DND-41 (cell line): ENCODE data around the gene HIVEP1.

ENCODE experiments used
- ATAC-seq: fragments of 200-7000 bp; cut with Tn5 transposase; 3 replicates; pipeline ENCODE4 v1.9.1; 2021; ENCODE audit warnings: low read depth; ENCODE audit not compliant: insufficient read depth
- DNase-seq: peaks from one replicate; pipeline ENCODE4 v3.0.0-alpha.2; 2020
- H2AFZ ChIP-seq: 2 replicates; pipeline ENCODE4 v1.6.0; 2012; ENCODE audit warnings: low read depth, low read length
- H3K27ac ChIP-seq: 2 replicates; pipeline ENCODE4 v1.5.1; 2012; ENCODE audit warnings: low read length, inconsistent platforms
- H3K27me3 ChIP-seq: fragments of 200-600 bp; sonication (generic); 2 replicates; pipeline ENCODE4 v1.6.0; 2012; ENCODE audit warnings: low read length, mild to moderate bottlenecking, inconsistent platforms; ENCODE audit not compliant: insufficient read depth, poor library complexity
- H3K36me3 ChIP-seq: 2 replicates; pipeline ENCODE4 v1.5.1; 2012; ENCODE audit warnings: low read length, inconsistent platforms; ENCODE audit not compliant: insufficient read depth
- H3K4me1 ChIP-seq: 2 replicates; pipeline ENCODE4 v1.5.1; 2012; ENCODE audit warnings: mild to moderate bottlenecking, low read length; ENCODE audit not compliant: insufficient read depth
- H3K4me2 ChIP-seq: 2 replicates; pipeline ENCODE4 v1.6.0; 2012; ENCODE audit warnings: mild to moderate bottlenecking, moderate library complexity, low read length, inconsistent platforms; ENCODE audit not compliant: insufficient read depth
- H3K4me3 ChIP-seq, 2 experiments: fragments of 200-600 bp in 1 of 2; shearing (Covaris generic) in 1 of 2; 2 replicates each; pipeline ENCODE4 v1.5.1; 2012 to 2016; ENCODE audit warnings: inconsistent platforms in 2 of 2, low read length in 2 of 2, mild to moderate bottlenecking in 2 of 2, low read depth in 1 of 2, moderate library complexity in 1 of 2
- H3K79me2 ChIP-seq: 2 replicates; pipeline ENCODE4 v1.6.0; 2012; ENCODE audit warnings: low read length, inconsistent platforms; ENCODE audit not compliant: insufficient read depth
- H3K9ac ChIP-seq: 2 replicates; pipeline ENCODE4 v1.6.0; 2012; ENCODE audit warnings: low read depth, mild to moderate bottlenecking, inconsistent platforms, low read length, moderate library complexity
- H3K9me3 ChIP-seq: 2 replicates; pipeline ENCODE4 v1.5.1; 2012; ENCODE audit warnings: low read length, moderate library complexity, mild to moderate bottlenecking, inconsistent platforms; ENCODE audit not compliant: insufficient read depth, severe bottlenecking
- H4K20me1 ChIP-seq: 2 replicates; pipeline ENCODE4 v1.6.0; 2012; ENCODE audit warnings: low read length; ENCODE audit not compliant: insufficient read depth
- CTCF ChIP-seq: IDR thresholded peaks from 2 replicates; pipeline ENCODE4 v1.5.1; 2012; ENCODE audit warnings: borderline replicate concordance, low read length, moderate library complexity, mild to moderate bottlenecking; ENCODE audit not compliant: poor library complexity, severe bottlenecking; ENCODE audit errors: extremely low read depth
- EZH2 ChIP-seq: IDR thresholded peaks from 3 replicates; pipeline ENCODE4 v1.6.1; 2012; ENCODE audit warnings: borderline replicate concordance, low read depth, mild to moderate bottlenecking, moderate library complexity, low read length, inconsistent platforms; ENCODE audit not compliant: severe bottlenecking

HIVEP1 gene

GRCh38 chr6:12007887-12008286 lies 4.2 kb upstream of the HIVEP1 start:
- Histone ChIP-seq H3K27ac (no peak overlapping the region; the same call in 1 of the 2 replicates), H3K27me3 (peaks cover 34% of the 10 kb centered on the region), H4K20me1 (peaks cover 4% of the 10 kb centered on the region; the same call in 1 of the 2 replicates), H3K79me2 (no peaks in the 10 kb centered on the region), H3K9me3 (no peaks in the 10 kb centered on the region), H3K4me1 (peaks cover 31% of the 10 kb centered on the region), H3K4me3 (peak overlapping the region in 1 of 2 experiments; percentile 76; a peak in 1 of 4 replicates), H3K9ac (peak overlapping the region; percentile 66; the same call in 1 of the 2 replicates), H3K36me3 (no peaks in the 10 kb centered on the region), H3K4me2 (peak overlapping the region; percentile 69), H2AFZ (no peak overlapping the region)
- ATAC-seq (no peak), DNase-seq (no peak)
- TF ChIP-seq EZH2, result no peak
- TF ChIP-seq CTCF, result no peak

GRCh38 chr6:12008366-12009179 lies 3.5 kb upstream of the HIVEP1 start:
- TF ChIP-seq CTCF (no peak), EZH2 (no peak)
- H3K36me3 ChIP-seq, result no peaks in the 10 kb centered on the region
- DNase-seq (peak; percentile 82), ATAC-seq (peak; percentile 74)
- no peaks in the 10 kb centered on the region for H3K79me2 ChIP-seq
- peak overlapping the region; percentile 59 for H3K27ac ChIP-seq
- H4K20me1 ChIP-seq, result peaks cover 9% of the 10 kb centered on the region
- H3K4me3 ChIP-seq, result peak overlapping the region; percentile 66 to 76; a peak in 3 of 4 replicates
- H2AFZ ChIP-seq, result peak overlapping the region; percentile 95
- peaks cover 39% of the 10 kb centered on the region for H3K27me3 ChIP-seq
- H3K9me3 ChIP-seq, result no peaks in the 10 kb centered on the region
- peak overlapping the region; percentile 66 for H3K9ac ChIP-seq
- H3K4me1 ChIP-seq, result peaks cover 36% of the 10 kb centered on the region
- peak overlapping the region; percentile 69 for H3K4me2 ChIP-seq

GRCh38 chr6:12009180-12009685 lies 2.9 kb upstream of the HIVEP1 start:
- no peak for DNase-seq
- Histone ChIP-seq H3K79me2 (no peaks in the 10 kb centered on the region), H2AFZ (peak overlapping the region; percentile 71), H3K9me3 (no peaks in the 10 kb centered on the region), H3K4me2 (peak overlapping the region; percentile 69), H3K4me1 (peaks cover 36% of the 10 kb centered on the region), H3K27me3 (peaks cover 36% of the 10 kb centered on the region), H3K9ac (peak overlapping the region; percentile 66), H3K4me3 (peak overlapping the region; percentile 32 to 76; a peak in 3 of 4 replicates), H3K36me3 (no peaks in the 10 kb centered on the region), H3K27ac (peak overlapping the region; percentile 62; the same call in 1 of the 2 replicates), H4K20me1 (peaks cover 9% of the 10 kb centered on the region)
- TF ChIP-seq CTCF (no peak), EZH2 (no peak)
- no peak for ATAC-seq
